Osteoblast (primary cell): ENCODE data around the gene OTUD1. TPM values are rescaled to one million over a fixed set of nuclear protein-coding genes. Genes with fewer than 3 reads are reported as not detected.

Experiments
- DNase-seq: peaks from one replicate; pipeline ENCODE4 v3.0.0; 2011; ENCODE audit warnings: low spot score, mixed read lengths; ENCODE audit not compliant: insufficient read length; ENCODE audit errors: missing footprints
- H2AFZ ChIP-seq: 2 replicates; pipeline ENCODE4 v1.6.0; 2011; ENCODE audit warnings: mild to moderate bottlenecking, low read length
- H3K27ac ChIP-seq: 2 replicates; pipeline ENCODE4 v1.5.1; 2011; ENCODE audit warnings: mild to moderate bottlenecking, low read depth, low read length, moderate library complexity
- H3K27me3 ChIP-seq: 2 replicates; pipeline ENCODE4 v1.6.0; 2012; ENCODE audit warnings: mild to moderate bottlenecking, control low read depth, inconsistent platforms, low read length, moderate library complexity; ENCODE audit not compliant: insufficient read depth
- H3K36me3 ChIP-seq: 2 replicates; pipeline ENCODE4 v1.5.1; 2011; ENCODE audit warnings: mild to moderate bottlenecking, low read length, control low read depth, moderate library complexity; ENCODE audit not compliant: insufficient read depth
- H3K4me1 ChIP-seq: 2 replicates; pipeline ENCODE4 v1.5.1; 2011; ENCODE audit warnings: mild to moderate bottlenecking, low read length, control low read depth, moderate library complexity; ENCODE audit not compliant: insufficient read depth
- H3K4me2 ChIP-seq: 2 replicates; pipeline ENCODE4 v1.6.0; 2011; ENCODE audit warnings: mild to moderate bottlenecking, low read length; ENCODE audit not compliant: insufficient read depth
- H3K4me3 ChIP-seq: fragments of 200-600 bp; sonication (generic); 3 replicates; pipeline ENCODE4 v1.5.1; 2012; ENCODE audit warnings: mild to moderate bottlenecking, low read length, inconsistent platforms; ENCODE audit not compliant: insufficient read depth
- H3K79me2 ChIP-seq: 2 replicates; pipeline ENCODE4 v1.6.0; 2012; ENCODE audit warnings: mild to moderate bottlenecking, low read length, control low read depth, inconsistent platforms; ENCODE audit not compliant: insufficient read depth
- H3K9me3 ChIP-seq: 2 replicates; pipeline ENCODE4 v1.5.1; 2011; ENCODE audit warnings: low read depth, low read length, control low read depth
- H4K20me1 ChIP-seq: 2 replicates; pipeline ENCODE4 v1.6.0; 2012; ENCODE audit warnings: mild to moderate bottlenecking, low read length, control low read depth; ENCODE audit not compliant: insufficient read depth
- total RNA-seq: library from RNA; depleted of rRNA; stranded (reverse); fragments of >200 nt; gene quantifications from 2 replicates; pipeline ENCODE4 v1.2.3, GENCODE V29; 2012
- TF ChIP-seq, protein P1 (sequence below): IDR thresholded peaks from 2 replicates; pipeline ENCODE4 v1.5.1; 2011; ENCODE audit warnings: mild to moderate bottlenecking, low read depth, low read length, moderate library complexity; ENCODE audit errors: extremely low read depth

Gene OTUD1
- total RNA-seq, 1 donor = 9.8 TPM

DNA sequence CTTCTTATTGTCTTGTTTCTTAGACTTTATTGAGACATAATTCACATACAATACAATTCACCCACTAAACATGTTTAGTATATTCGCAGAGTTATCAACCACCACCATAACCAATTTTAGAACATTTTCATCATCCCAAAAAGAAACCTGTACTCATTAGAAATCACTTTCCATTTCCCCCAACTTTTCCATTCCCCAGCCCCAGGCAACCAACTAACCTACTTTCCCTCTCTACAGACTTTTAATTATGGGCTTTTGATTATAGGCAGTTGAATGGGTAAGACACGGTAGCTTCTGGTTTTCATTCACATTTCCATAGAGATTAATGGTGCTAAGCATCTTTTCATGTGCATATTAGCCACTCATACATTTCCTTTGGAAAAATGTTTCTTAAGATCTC, 24.2 kb upstream of the OTUD1 start:
- Histone ChIP-seq H4K20me1 (no peaks in the 10 kb centered on the region), H2AFZ (no peak overlapping the region), H3K4me1 (no peaks in the 10 kb centered on the region), H3K4me3 (no peak overlapping the region), H3K79me2 (no peaks in the 10 kb centered on the region), H3K27ac (no peak overlapping the region), H3K27me3 (no peaks in the 10 kb centered on the region), H3K9me3 (no peaks in the 10 kb centered on the region), H3K36me3 (no peaks in the 10 kb centered on the region), H3K4me2 (no peak overlapping the region)
- DNase-seq = no peak
- TF ChIP-seq, protein P1, sequence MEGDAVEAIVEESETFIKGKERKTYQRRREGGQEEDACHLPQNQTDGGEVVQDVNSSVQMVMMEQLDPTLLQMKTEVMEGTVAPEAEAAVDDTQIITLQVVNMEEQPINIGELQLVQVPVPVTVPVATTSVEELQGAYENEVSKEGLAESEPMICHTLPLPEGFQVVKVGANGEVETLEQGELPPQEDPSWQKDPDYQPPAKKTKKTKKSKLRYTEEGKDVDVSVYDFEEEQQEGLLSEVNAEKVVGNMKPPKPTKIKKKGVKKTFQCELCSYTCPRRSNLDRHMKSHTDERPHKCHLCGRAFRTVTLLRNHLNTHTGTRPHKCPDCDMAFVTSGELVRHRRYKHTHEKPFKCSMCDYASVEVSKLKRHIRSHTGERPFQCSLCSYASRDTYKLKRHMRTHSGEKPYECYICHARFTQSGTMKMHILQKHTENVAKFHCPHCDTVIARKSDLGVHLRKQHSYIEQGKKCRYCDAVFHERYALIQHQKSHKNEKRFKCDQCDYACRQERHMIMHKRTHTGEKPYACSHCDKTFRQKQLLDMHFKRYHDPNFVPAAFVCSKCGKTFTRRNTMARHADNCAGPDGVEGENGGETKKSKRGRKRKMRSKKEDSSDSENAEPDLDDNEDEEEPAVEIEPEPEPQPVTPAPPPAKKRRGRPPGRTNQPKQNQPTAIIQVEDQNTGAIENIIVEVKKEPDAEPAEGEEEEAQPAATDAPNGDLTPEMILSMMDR = no peak

DNA sequence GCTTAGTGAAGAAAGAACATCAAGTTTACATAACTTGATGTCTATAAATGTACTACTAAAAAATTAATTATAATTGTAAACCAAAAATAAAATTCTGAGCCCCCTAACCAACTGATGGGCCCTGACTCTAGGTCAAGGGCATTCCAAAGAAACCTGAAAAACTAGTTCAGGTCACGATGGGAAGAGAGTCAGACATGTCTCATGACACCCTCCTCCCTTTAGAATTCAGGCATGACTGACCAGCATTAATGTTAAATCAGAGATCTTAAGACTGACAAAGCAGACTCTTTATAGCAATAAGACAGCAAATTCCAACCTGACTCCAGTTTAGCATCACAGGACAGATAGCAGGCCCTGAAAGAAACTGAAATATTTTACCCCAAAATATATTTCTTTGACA, 21.6 kb upstream of the OTUD1 start:
- no peaks in the 10 kb centered on the region for H3K9me3 ChIP-seq
- H3K4me1 ChIP-seq = no peaks in the 10 kb centered on the region
- H2AFZ ChIP-seq = no peak overlapping the region
- H3K4me2 ChIP-seq = no peak overlapping the region
- no peak overlapping the region for H3K27ac ChIP-seq
- no peaks in the 10 kb centered on the region for H3K79me2 ChIP-seq
- TF ChIP-seq, protein P1 = no peak
- DNase-seq = no peak
- no peaks in the 10 kb centered on the region for H3K36me3 ChIP-seq
- no peaks in the 10 kb centered on the region for H4K20me1 ChIP-seq
- no peak overlapping the region for H3K4me3 ChIP-seq
- H3K27me3 ChIP-seq = no peaks in the 10 kb centered on the region

DNA sequence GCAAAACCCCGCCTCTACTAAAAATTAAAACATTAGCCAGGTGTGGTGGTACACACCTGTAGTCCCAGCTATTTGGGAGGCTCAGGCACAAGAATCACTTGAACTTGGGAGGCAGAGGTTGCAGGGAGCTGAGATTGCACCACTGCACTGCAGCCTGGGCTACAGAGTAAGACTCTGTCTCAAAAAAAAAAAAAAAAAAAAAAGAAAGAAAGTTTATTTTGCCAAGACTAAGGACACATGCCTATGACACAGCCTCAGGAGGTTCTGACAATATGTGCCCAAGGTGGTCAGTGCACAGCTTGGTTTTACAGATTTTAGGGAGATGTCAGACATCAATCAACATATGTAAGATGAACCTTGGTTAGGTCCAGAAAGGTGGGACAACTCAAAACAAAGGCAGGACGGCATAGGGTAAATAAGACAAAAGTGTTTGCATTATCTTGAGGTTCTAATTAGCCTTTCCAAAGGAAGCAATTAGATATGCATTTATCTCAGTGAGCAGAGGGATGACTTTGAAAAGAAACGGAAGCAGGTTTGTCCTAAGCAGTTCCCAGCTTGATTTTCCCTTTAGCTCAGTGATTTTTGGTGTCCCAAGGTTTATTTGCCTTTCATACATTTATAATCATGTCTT, 20.7 kb upstream of the OTUD1 start:
- H3K79me2 ChIP-seq = no peaks in the 10 kb centered on the region
- no peaks in the 10 kb centered on the region for H3K36me3 ChIP-seq
- no peaks in the 10 kb centered on the region for H4K20me1 ChIP-seq
- no peak overlapping the region for H3K4me3 ChIP-seq
- DNase-seq = no peak
- no peaks in the 10 kb centered on the region for H3K27me3 ChIP-seq
- H2AFZ ChIP-seq = no peak overlapping the region
- TF ChIP-seq, protein P1 = no peak
- H3K27ac ChIP-seq = no peak overlapping the region
- H3K9me3 ChIP-seq = no peaks in the 10 kb centered on the region
- no peaks in the 10 kb centered on the region for H3K4me1 ChIP-seq
- H3K4me2 ChIP-seq = no peak overlapping the region

DNA sequence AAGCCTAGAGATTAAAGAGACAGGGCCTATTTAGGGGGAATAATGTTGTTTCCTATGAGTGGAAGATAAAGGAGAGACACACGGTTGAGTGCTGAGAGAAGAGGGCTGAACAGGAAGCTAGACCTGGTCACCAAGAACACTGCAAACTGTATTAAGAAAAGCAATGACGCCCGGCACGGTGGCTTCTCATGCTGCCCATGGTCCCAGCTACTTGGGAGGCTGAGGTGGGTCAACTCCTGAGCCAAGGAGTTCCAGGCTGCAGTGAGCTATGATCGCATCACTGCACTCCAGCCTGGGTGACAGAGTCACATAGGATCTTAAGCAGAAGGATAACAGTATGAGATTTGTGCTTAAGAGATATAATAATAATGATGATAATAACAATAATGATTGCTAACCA, 19.7 kb upstream of the OTUD1 start:
- no peak for DNase-seq
- Histone ChIP-seq H3K27me3 (no peaks in the 10 kb centered on the region), H3K27ac (no peak overlapping the region), H3K4me2 (no peak overlapping the region), H3K36me3 (no peaks in the 10 kb centered on the region), H3K9me3 (no peaks in the 10 kb centered on the region), H4K20me1 (no peaks in the 10 kb centered on the region), H2AFZ (no peak overlapping the region), H3K4me1 (no peaks in the 10 kb centered on the region), H3K79me2 (no peaks in the 10 kb centered on the region), H3K4me3 (no peak overlapping the region)
- TF ChIP-seq, protein P1 = no peak
